Measurements from ENCODE around the gene SYT4. TPM values are rescaled to one million over a fixed set of nuclear protein-coding genes. Genes with fewer than 3 reads are reported as not detected.
"Not testable (repeated sequence)": the region's sequence is repeated elsewhere in the genome, so short reads cannot be mapped to it uniquely, and the experiment has no call there.

Gene SYT4
- total and polyA plus RNA-seq, 7 donors = 1.1 to 6.1 (median 3.8) TPM; not detected in 2

GRCh38 chr18:43310239-43310638 lies 32.9 kb upstream of the SYT4 start:
- WGBS, 2 donors = 43 to 47% methylated on average over 1 of the region's 1 CpG
- no peaks in the 10 kb centered on the region for H3K9me3 ChIP-seq
- no peaks in the 10 kb centered on the region for H3K4me1 ChIP-seq
- no peaks in the 10 kb centered on the region for H3K27me3 ChIP-seq
- no peak for DNase-seq
- intact Hi-C loops (cut with DNase I) = no loop called here
- H3K27ac ChIP-seq = no peak overlapping the region
- no peak overlapping the region for H3K4me3 ChIP-seq
- TF ChIP-seq POLR2AphosphoS5 (IDR thresholded peaks at IDR 0.05) = no peak
- no peaks in the 10 kb centered on the region for H3K36me3 ChIP-seq

GRCh38 chr18:43303376-43303775 lies 26.1 kb upstream of the SYT4 start:
- no peak for TF ChIP-seq EP300 (IDR thresholded peaks at IDR 0.05)
- TF ChIP-seq POLR2A (IDR thresholded peaks at IDR 0.05) = no peak
- no peak for TF ChIP-seq CTCF (IDR thresholded peaks at IDR 0.05)
- no peak for TF ChIP-seq POLR2AphosphoS5 (IDR thresholded peaks at IDR 0.05)
- no peak overlapping the region for H3K4me3 ChIP-seq
- no peaks in the 10 kb centered on the region for H3K9me3 ChIP-seq
- no peaks in the 10 kb centered on the region for H3K36me3 ChIP-seq
- intact Hi-C loops (cut with DNase I) = no loop called here
- WGBS, 2 donors = 55 to 74% methylated on average over 2 of the region's 2 CpGs
- no peak overlapping the region for H3K27ac ChIP-seq
- no peaks in the 10 kb centered on the region for H3K4me1 ChIP-seq
- no peaks in the 10 kb centered on the region for H3K27me3 ChIP-seq
- DNase-seq = no peak

GRCh38 chr18:43286187-43286586 lies 8.9 kb upstream of the SYT4 start:
- H3K9me3 ChIP-seq; DNase-seq; H3K27ac ChIP-seq; H3K4me1 ChIP-seq; H3K27me3 ChIP-seq; H3K36me3 ChIP-seq; intact Hi-C loops (cut with DNase I); H3K4me3 ChIP-seq: not testable (repeated sequence)
- 67 to 79% methylated on average over 11 of the region's 11 CpGs for WGBS, 2 donors

- Histone ChIP-seq H3K4me3 (no peak overlapping the region), H3K9me3 (no peaks in the 10 kb centered on the region), H3K4me1 (no peaks in the 10 kb centered on the region), H3K36me3 (no peaks in the 10 kb centered on the region), H3K27ac (no peak overlapping the region), H3K27me3 (peaks cover 0 to 6% (median 2%) of the 10 kb centered on the region in 3 donors)
- DNase-seq = no peak
- intact Hi-C loops (cut with DNase I) = no loop called here
- TF ChIP-seq POLR2AphosphoS5 (IDR thresholded peaks at IDR 0.05) = no peak
- no peak for TF ChIP-seq EP300 (IDR thresholded peaks at IDR 0.05)
- TF ChIP-seq CTCF (IDR thresholded peaks at IDR 0.05) = no peak
- TF ChIP-seq POLR2A (IDR thresholded peaks at IDR 0.05) = no peak
- WGBS, 2 donors = 93 to 96% methylated on average over 16 of the region's 16 CpGs
These were observed 6.0 kb upstream of the SYT4 start for GRCh38 chr18:43283299-43283698.

- Histone ChIP-seq H3K4me1 (no peaks in the 10 kb centered on the region), H3K4me3 (no peak overlapping the region), H3K27ac (no peak overlapping the region), H3K9me3 (no peaks in the 10 kb centered on the region), H3K27me3 (peaks cover 0 to 10% (median 4%) of the 10 kb centered on the region in 3 donors), H3K36me3 (no peaks in the 10 kb centered on the region)
- TF ChIP-seq POLR2AphosphoS5 (IDR thresholded peaks at IDR 0.05) = no peak
- no peak for TF ChIP-seq CTCF (IDR thresholded peaks at IDR 0.05)
- TF ChIP-seq POLR2A (IDR thresholded peaks at IDR 0.05) = no peak
- TF ChIP-seq EP300 (IDR thresholded peaks at IDR 0.05) = no peak
- no peak for DNase-seq
- intact Hi-C loops (cut with DNase I) = no loop called here
- 7 to 11% methylated on average over 6 of the region's 6 CpGs for WGBS, 2 donors
These were observed 1.9 kb upstream of the SYT4 start for GRCh38 chr18:43279015-43279744.

GRCh38 chr18:43278355-43278754 lies 1.1 kb upstream of the SYT4 start:
- no peaks in the 10 kb centered on the region for H3K4me1 ChIP-seq
- no peaks in the 10 kb centered on the region for H3K9me3 ChIP-seq
- peaks cover 0 to 10% (median 4%) of the 10 kb centered on the region in 3 donors for H3K27me3 ChIP-seq
- H3K36me3 ChIP-seq = no peaks in the 10 kb centered on the region
- intact Hi-C loops (cut with DNase I) = no loop called here
- no peak overlapping the region for H3K4me3 ChIP-seq
- TF ChIP-seq POLR2AphosphoS5 (IDR thresholded peaks at IDR 0.05) = no peak
- TF ChIP-seq CTCF (IDR thresholded peaks at IDR 0.05) = no peak
- TF ChIP-seq EP300 (IDR thresholded peaks at IDR 0.05) = no peak
- no peak for TF ChIP-seq POLR2A (IDR thresholded peaks at IDR 0.05)
- no peak overlapping the region for H3K27ac ChIP-seq
- DNase-seq = no peak
